ENCODE data around the gene PTPA.

The PTPA gene

GRCh38 chr9:129110740-129111527 is at the start of gene PTPA, which contains the start of gene CRAT:
Gene PTPA (plus strand): TSS chr9:129111415. CDS start chr9:129111601, 186 bp downstream.
Gene CRAT (minus strand): TSS chr9:129110793. CDS start chr9:129110509, 284 bp downstream.
- DNase-seq (ENCODE audit: low read depth), result peak; percentile 96

GRCh38 chr9:129063061-129063460 is 48.2 kb upstream of the PTPA start:
- DNase-seq (ENCODE audit: low read depth), result no peak

- DNase-seq (ENCODE audit: low read depth), result no peak
These were observed 46.7 kb upstream of the PTPA start for GRCh38 chr9:129064499-129064908.

GRCh38 chr9:129068110-129068509 is 43.1 kb upstream of the PTPA start:
- DNase-seq (ENCODE audit: low read depth), result no peak

GRCh38 chr9:129068990-129069861 is 42.0 kb upstream of the PTPA start:
- peak; percentile 37 for DNase-seq (ENCODE audit: low read depth)

GRCh38 chr9:129069862-129070641 is 41.2 kb upstream of the PTPA start:
- no peak for DNase-seq (ENCODE audit: low read depth)

- DNase-seq (ENCODE audit: low read depth), result no peak
These were observed 40.3 kb upstream of the PTPA start for GRCh38 chr9:129070696-129071525.

- DNase-seq (ENCODE audit: low read depth), result no peak
These were observed 39.6 kb upstream of the PTPA start for GRCh38 chr9:129071526-129072126.

- no peak for DNase-seq (ENCODE audit: low read depth)
These were observed 39.0 kb upstream of the PTPA start for GRCh38 chr9:129072171-129072570.

- no peak for DNase-seq (ENCODE audit: low read depth)
These were observed 37.8 kb upstream of the PTPA start for GRCh38 chr9:129073404-129073803.

GRCh38 chr9:129074106-129074505 is 37.1 kb upstream of the PTPA start:
- DNase-seq (ENCODE audit: low read depth), result no peak

GRCh38 chr9:129075996-129076639 is 35.1 kb upstream of the PTPA start:
- DNase-seq (ENCODE audit: low read depth), result no peak

- DNase-seq (ENCODE audit: low read depth), result no peak
These were observed 34.6 kb upstream of the PTPA start for GRCh38 chr9:129076640-129077037.

GRCh38 chr9:129077236-129077635 is 34.0 kb upstream of the PTPA start:
- no peak for DNase-seq (ENCODE audit: low read depth)

- no peak for DNase-seq (ENCODE audit: low read depth)
These were observed 32.3 kb upstream of the PTPA start for GRCh38 chr9:129078691-129079503.

- DNase-seq (ENCODE audit: low read depth), result no peak
These were observed 31.4 kb upstream of the PTPA start for GRCh38 chr9:129079829-129080228.

- DNase-seq (ENCODE audit: low read depth), result no peak
These were observed 31.0 kb upstream of the PTPA start for GRCh38 chr9:129080298-129080600.

GRCh38 chr9:129080601-129081387 is 30.4 kb upstream of the PTPA start, which contains the start of gene DOLPP1:
Gene DOLPP1 (plus strand): TSS chr9:129081111. CDS start chr9:129081132, 21 bp downstream.
- DNase-seq (ENCODE audit: low read depth), result peak; percentile 98
